Measurements from ENCODE around the gene KIF26B. TPM values are rescaled to one million over a fixed set of nuclear protein-coding genes. Genes with fewer than 3 reads are reported as not detected.
A peak's percentile ranks its signal among the peaks of the same experiment; 100 is the strongest.

The KIF26B gene
- polyA plus RNA-seq (2013, experiment 1 of 4), result 0.78 TPM
- 1.1 TPM for polyA plus RNA-seq (2013, experiment 2 of 4)
- polyA plus RNA-seq (2013, experiment 3 of 4), result 0.85 TPM
- 0.81 TPM for polyA plus RNA-seq (2013, experiment 4 of 4)

DNA sequence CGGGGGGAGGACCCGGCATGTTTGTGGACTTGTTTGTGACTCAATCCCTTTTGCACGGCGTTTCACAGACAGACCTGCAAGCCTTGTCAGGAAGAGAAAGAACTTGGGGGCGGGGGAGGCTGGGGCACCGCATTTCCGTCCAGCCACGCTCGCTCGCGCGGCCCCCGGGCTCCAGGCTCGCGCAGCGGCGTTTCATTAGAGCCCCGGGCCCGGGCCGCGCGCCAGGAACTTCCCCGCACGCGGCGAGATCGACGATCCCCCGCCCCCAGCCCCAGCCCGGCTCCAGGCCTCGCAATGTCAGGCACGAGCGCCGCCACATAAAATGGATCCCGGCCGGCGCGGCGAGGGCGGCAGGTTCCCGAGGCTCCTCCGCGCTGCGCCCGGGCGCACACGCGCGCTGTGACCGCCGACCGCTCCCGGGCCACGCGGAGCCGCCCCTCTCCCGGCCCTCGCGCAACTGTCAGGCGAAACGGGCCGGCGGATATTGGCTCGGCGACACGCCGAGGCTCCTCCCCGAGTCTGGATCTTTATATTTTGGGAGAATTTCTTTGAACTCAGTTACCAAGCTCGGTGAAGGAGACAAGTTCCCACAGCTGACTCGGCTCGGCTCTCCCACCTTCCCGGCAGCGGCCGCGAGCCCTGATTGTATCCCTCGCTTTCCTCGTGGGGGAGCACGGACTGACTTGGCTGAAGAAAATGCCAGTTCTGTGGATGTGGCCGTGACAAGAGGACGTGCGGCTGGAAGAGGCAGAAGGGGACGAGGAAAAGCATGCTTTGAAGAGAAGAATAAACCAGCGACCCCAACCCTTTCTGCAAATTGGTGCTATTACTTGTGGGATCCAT lies at the start of gene KIF26B:
TSS of gene KIF26B (plus strand) at position 557 of the 843 bp plus-strand sequence. CDS start 440 bp downstream, outside the sequence.
- H3K4me3 ChIP-seq (ENCODE audit: insufficient read depth, low read depth, low read length), result peak within 1 kb of the TSS; percentile 55
- peaks cover 64% of the 10 kb centered on the region for H3K27me3 ChIP-seq (ENCODE audit: control insufficient read depth, insufficient read depth, low read length, poor library complexity, severe bottlenecking)
- WGBS, 2 experiments, result 1% methylated on average over 83 of the region's 83 CpGs
- H3K36me3 ChIP-seq (ENCODE audit: control insufficient read depth, insufficient read depth, low read length), result no peaks in the 10 kb centered on the region
- H3K4me1 ChIP-seq (ENCODE audit: control insufficient read depth, insufficient read depth, low read length), result peaks cover 6% of the 10 kb centered on the region
- no peak within 1 kb of the TSS for H3K27ac ChIP-seq (ENCODE audit: insufficient read depth, low read depth, low read length, poor library complexity, severe bottlenecking)
- no peaks in the 10 kb centered on the region for H3K9me3 ChIP-seq (ENCODE audit: control insufficient read depth, low read length)

GRCh38 chr1:245105042-245105441 lies 49.7 kb upstream of the KIF26B start:
- Histone ChIP-seq H3K4me1 (ENCODE audit: control insufficient read depth, insufficient read depth, low read length) (peaks cover 13% of the 10 kb centered on the region), H3K27me3 (ENCODE audit: control insufficient read depth, insufficient read depth, low read length, poor library complexity, severe bottlenecking) (no peaks in the 10 kb centered on the region), H3K9me3 (ENCODE audit: control insufficient read depth, low read length) (no peaks in the 10 kb centered on the region), H3K36me3 (ENCODE audit: control insufficient read depth, insufficient read depth, low read length) (no peaks in the 10 kb centered on the region), H3K4me3 (ENCODE audit: insufficient read depth, low read depth, low read length) (no peak overlapping the region), H3K27ac (ENCODE audit: insufficient read depth, low read depth, low read length, poor library complexity, severe bottlenecking) (no peak overlapping the region)
- 93 to 98% methylated on average over 3 of the region's 3 CpGs for WGBS, 2 experiments

DNA sequence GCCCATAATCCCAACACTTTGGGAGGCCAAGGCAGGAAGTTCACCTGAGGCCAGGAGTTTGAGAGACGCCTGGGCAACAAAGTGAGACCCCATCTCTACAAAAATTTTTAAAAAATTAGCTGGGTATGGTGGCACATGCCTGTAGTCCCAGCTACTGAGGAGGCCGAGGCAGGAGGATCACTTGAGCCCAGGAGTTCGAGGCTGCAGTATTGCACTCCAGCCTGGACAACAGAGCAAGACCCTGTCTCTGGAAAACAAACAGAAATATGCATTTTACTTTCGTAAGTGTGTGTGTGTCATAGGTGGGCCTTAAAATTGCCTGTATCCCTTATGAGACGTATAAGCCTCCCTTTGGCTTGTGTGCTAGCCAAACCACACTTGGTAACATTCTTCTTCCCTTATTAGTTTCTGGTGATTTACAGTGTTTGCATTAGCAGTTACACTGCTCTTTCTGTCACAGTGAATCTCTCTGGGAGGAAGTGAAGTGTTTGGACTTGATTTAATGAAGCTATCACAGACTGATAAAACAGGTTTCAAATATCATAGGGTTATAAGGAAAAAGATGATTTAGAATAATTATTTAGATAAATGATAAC lies 48.9 kb upstream of the KIF26B start:
- Histone ChIP-seq H3K27ac (ENCODE audit: insufficient read depth, low read depth, low read length, poor library complexity, severe bottlenecking) (no peak overlapping the region), H3K36me3 (ENCODE audit: control insufficient read depth, insufficient read depth, low read length) (no peaks in the 10 kb centered on the region)
- 90 to 95% methylated on average over 5 of the region's 5 CpGs for WGBS, 2 experiments

DNA sequence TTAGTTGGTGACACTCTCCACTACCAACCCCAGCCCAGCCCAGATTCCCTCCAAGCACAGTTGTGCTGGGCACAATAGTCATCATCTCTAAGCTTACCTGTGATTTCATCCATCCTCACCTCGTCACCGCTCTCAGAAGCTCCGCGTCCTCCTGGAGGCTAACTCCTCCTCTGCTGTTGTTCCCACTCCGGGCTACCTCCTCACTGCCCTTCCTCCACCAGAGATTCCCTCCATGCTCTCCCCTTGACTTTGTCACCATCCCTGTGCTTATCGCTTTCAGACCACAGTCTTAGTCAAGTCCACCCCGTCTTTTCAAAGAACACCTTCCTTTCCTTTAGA lies 47.0 kb upstream of the KIF26B start:
- Histone ChIP-seq H3K27ac (ENCODE audit: insufficient read depth, low read depth, low read length, poor library complexity, severe bottlenecking) (no peak overlapping the region), H3K4me3 (ENCODE audit: insufficient read depth, low read depth, low read length) (no peak overlapping the region), H3K36me3 (ENCODE audit: control insufficient read depth, insufficient read depth, low read length) (no peaks in the 10 kb centered on the region), H3K4me1 (ENCODE audit: control insufficient read depth, insufficient read depth, low read length) (peaks cover 13% of the 10 kb centered on the region), H3K27me3 (ENCODE audit: control insufficient read depth, insufficient read depth, low read length, poor library complexity, severe bottlenecking) (no peaks in the 10 kb centered on the region), H3K9me3 (ENCODE audit: control insufficient read depth, low read length) (no peaks in the 10 kb centered on the region)
- WGBS, 2 experiments, result 91% methylated on average over 7 of the region's 7 CpGs

More for the DNA sequence above, 48.9 kb upstream of the KIF26B start:
- Histone ChIP-seq H3K27me3 (ENCODE audit: control insufficient read depth, insufficient read depth, low read length, poor library complexity, severe bottlenecking) (no peaks in the 10 kb centered on the region), H3K9me3 (ENCODE audit: control insufficient read depth, low read length) (no peaks in the 10 kb centered on the region), H3K4me1 (ENCODE audit: control insufficient read depth, insufficient read depth, low read length) (peaks cover 13% of the 10 kb centered on the region), H3K4me3 (ENCODE audit: insufficient read depth, low read depth, low read length) (no peak overlapping the region)

DNA sequence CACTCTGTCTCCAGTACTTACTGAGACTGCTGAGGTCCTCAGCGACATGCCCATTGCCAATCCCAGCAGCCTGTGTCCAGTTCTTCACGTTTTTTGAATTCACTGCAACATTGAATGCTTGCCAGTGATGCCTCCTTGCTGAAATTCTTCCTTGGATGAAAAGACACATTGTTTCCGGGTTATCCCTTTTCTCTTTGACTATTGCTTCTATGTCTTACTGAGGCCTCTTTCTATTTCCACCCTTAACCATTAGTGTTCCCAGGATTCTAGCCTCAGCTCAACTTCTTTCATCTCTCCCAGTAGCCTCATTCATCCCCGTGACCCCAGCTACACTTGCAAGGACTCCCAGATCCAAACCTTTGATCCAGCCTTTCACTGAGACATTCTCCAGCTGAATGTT lies 46.5 kb upstream of the KIF26B start:
- Histone ChIP-seq H3K36me3 (ENCODE audit: control insufficient read depth, insufficient read depth, low read length) (no peaks in the 10 kb centered on the region), H3K27me3 (ENCODE audit: control insufficient read depth, insufficient read depth, low read length, poor library complexity, severe bottlenecking) (no peaks in the 10 kb centered on the region), H3K4me3 (ENCODE audit: insufficient read depth, low read depth, low read length) (no peak overlapping the region), H3K27ac (ENCODE audit: insufficient read depth, low read depth, low read length, poor library complexity, severe bottlenecking) (no peak overlapping the region), H3K9me3 (ENCODE audit: control insufficient read depth, low read length) (no peaks in the 10 kb centered on the region), H3K4me1 (ENCODE audit: control insufficient read depth, insufficient read depth, low read length) (peaks cover 13% of the 10 kb centered on the region)
- 84 to 85% methylated on average over 4 of the region's 4 CpGs for WGBS, 2 experiments

GRCh38 chr1:245108909-245109308 lies 45.9 kb upstream of the KIF26B start:
- H3K27ac ChIP-seq (ENCODE audit: insufficient read depth, low read depth, low read length, poor library complexity, severe bottlenecking), result peak overlapping the region; percentile 2
- no peaks in the 10 kb centered on the region for H3K9me3 ChIP-seq (ENCODE audit: control insufficient read depth, low read length)
- no peaks in the 10 kb centered on the region for H3K36me3 ChIP-seq (ENCODE audit: control insufficient read depth, insufficient read depth, low read length)
- H3K27me3 ChIP-seq (ENCODE audit: control insufficient read depth, insufficient read depth, low read length, poor library complexity, severe bottlenecking), result no peaks in the 10 kb centered on the region
- H3K4me1 ChIP-seq (ENCODE audit: control insufficient read depth, insufficient read depth, low read length), result peaks cover 13% of the 10 kb centered on the region
- no peak overlapping the region for H3K4me3 ChIP-seq (ENCODE audit: insufficient read depth, low read depth, low read length)
- WGBS, 2 experiments, result 91% methylated on average over 7 of the region's 7 CpGs

GRCh38 chr1:245110406-245110805 lies 44.4 kb upstream of the KIF26B start:
- H3K9me3 ChIP-seq (ENCODE audit: control insufficient read depth, low read length), result no peaks in the 10 kb centered on the region
- peaks cover 13% of the 10 kb centered on the region for H3K4me1 ChIP-seq (ENCODE audit: control insufficient read depth, insufficient read depth, low read length)
- 74 to 94% methylated on average over 2 of the region's 2 CpGs for WGBS, 2 experiments
- no peaks in the 10 kb centered on the region for H3K36me3 ChIP-seq (ENCODE audit: control insufficient read depth, insufficient read depth, low read length)
- no peak overlapping the region for H3K27ac ChIP-seq (ENCODE audit: insufficient read depth, low read depth, low read length, poor library complexity, severe bottlenecking)
- no peak overlapping the region for H3K4me3 ChIP-seq (ENCODE audit: insufficient read depth, low read depth, low read length)
- H3K27me3 ChIP-seq (ENCODE audit: control insufficient read depth, insufficient read depth, low read length, poor library complexity, severe bottlenecking), result no peaks in the 10 kb centered on the region

GRCh38 chr1:245111073-245111472 lies 43.7 kb upstream of the KIF26B start:
- no peak overlapping the region for H3K27ac ChIP-seq (ENCODE audit: insufficient read depth, low read depth, low read length, poor library complexity, severe bottlenecking)
- no peaks in the 10 kb centered on the region for H3K9me3 ChIP-seq (ENCODE audit: control insufficient read depth, low read length)
- WGBS, 2 experiments, result 82 to 92% methylated on average over 6 of the region's 6 CpGs
- peaks cover 13% of the 10 kb centered on the region for H3K4me1 ChIP-seq (ENCODE audit: control insufficient read depth, insufficient read depth, low read length)
- no peaks in the 10 kb centered on the region for H3K36me3 ChIP-seq (ENCODE audit: control insufficient read depth, insufficient read depth, low read length)
- no peak overlapping the region for H3K4me3 ChIP-seq (ENCODE audit: insufficient read depth, low read depth, low read length)
- no peaks in the 10 kb centered on the region for H3K27me3 ChIP-seq (ENCODE audit: control insufficient read depth, insufficient read depth, low read length, poor library complexity, severe bottlenecking)

DNA sequence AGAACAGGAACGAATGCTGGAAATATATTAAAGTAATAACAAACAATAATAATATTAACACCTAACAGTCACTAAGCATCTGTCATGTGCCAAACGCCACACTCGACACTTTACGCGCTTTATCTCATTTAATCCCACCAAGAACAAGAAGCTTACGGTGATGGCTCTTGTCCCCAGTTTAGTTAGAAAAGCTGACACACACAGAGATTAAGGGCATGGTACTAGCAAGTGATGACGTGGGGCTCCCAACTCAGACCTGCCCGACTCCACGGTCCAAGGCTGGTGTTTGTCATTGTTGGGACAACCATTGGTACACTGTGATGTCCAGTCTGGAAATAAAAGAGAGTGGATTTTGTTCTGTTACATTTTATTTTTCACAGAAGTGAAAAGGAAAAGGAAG lies 41.1 kb upstream of the KIF26B start:
- no peaks in the 10 kb centered on the region for H3K9me3 ChIP-seq (ENCODE audit: control insufficient read depth, low read length)
- no peak overlapping the region for H3K27ac ChIP-seq (ENCODE audit: insufficient read depth, low read depth, low read length, poor library complexity, severe bottlenecking)
- H3K4me3 ChIP-seq (ENCODE audit: insufficient read depth, low read depth, low read length), result no peak overlapping the region
- no peaks in the 10 kb centered on the region for H3K27me3 ChIP-seq (ENCODE audit: control insufficient read depth, insufficient read depth, low read length, poor library complexity, severe bottlenecking)
- WGBS, 2 experiments, result 96 to 97% methylated on average over 8 to 9 of the region's 9 CpGs
- no peaks in the 10 kb centered on the region for H3K36me3 ChIP-seq (ENCODE audit: control insufficient read depth, insufficient read depth, low read length)
- peaks cover 6% of the 10 kb centered on the region for H3K4me1 ChIP-seq (ENCODE audit: control insufficient read depth, insufficient read depth, low read length)

DNA sequence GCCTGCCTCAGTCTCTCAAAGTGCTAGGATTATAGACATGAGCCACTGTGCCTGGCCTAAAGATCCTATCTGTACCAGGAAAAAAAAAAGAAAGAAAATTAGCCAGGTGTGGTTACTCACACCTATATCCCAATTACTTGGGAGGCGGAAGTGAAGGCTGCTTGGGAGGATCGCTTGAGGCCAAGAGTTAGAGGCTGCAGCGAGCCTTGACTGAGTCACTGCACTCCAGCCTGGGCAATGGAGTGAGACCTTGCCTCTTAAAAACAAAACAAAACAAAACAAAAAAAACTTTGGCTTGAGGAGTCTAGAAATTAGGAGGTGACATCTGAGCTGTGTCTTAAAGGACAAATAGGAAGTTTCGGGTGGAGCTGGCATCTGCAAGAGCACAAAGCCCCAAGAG lies 38.7 kb upstream of the KIF26B start:
- 92 to 98% methylated on average over 4 of the region's 4 CpGs for WGBS, 2 experiments

More for the DNA sequence above, 38.7 kb upstream of the KIF26B start:
- no peaks in the 10 kb centered on the region for H3K4me1 ChIP-seq (ENCODE audit: control insufficient read depth, insufficient read depth, low read length)
- no peak overlapping the region for H3K27ac ChIP-seq (ENCODE audit: insufficient read depth, low read depth, low read length, poor library complexity, severe bottlenecking)
- no peaks in the 10 kb centered on the region for H3K9me3 ChIP-seq (ENCODE audit: control insufficient read depth, low read length)
- H3K36me3 ChIP-seq (ENCODE audit: control insufficient read depth, insufficient read depth, low read length), result no peaks in the 10 kb centered on the region
- H3K27me3 ChIP-seq (ENCODE audit: control insufficient read depth, insufficient read depth, low read length, poor library complexity, severe bottlenecking), result no peaks in the 10 kb centered on the region
- H3K4me3 ChIP-seq (ENCODE audit: insufficient read depth, low read depth, low read length), result no peak overlapping the region
